Measurements from ENCODE around the gene MIGA1. TPM values are rescaled to one million over a fixed set of nuclear protein-coding genes. Genes with fewer than 3 reads are reported as not detected.

MIGA1 gene
- total and polyA plus RNA-seq, 2 of the 13 experiments (the other 11 are each of a cell fraction or from before 2014, with no cell fraction given) = 3.8 to 6.6 TPM

- Histone ChIP-seq H3K27me3 (ENCODE audit: control insufficient read depth in 1 of 2, insufficient read depth in 2 of 2, low read length in 2 of 2) (no peaks in the 10 kb centered on the region), H2AFZ (ENCODE audit: low read length) (no peak overlapping the region), H3K4me2 (ENCODE audit: low read depth, low read length) (no peak overlapping the region), H3K79me2 (ENCODE audit: insufficient read depth, low read length) (no peaks in the 10 kb centered on the region), H4K20me1 (ENCODE audit: insufficient read depth, low read length) (no peaks in the 10 kb centered on the region), H3K4me3 (replicated peaks in 1 of 3; ENCODE audit: insufficient read depth in 1 of 3, low read depth in 2 of 3, low read length in 3 of 3) (no peak overlapping the region), H3K9ac (ENCODE audit: insufficient read depth, low read depth, low read length) (no peak overlapping the region), H3K27ac (ENCODE audit: extremely low read length, insufficient read depth, low read length) (no peak overlapping the region), H3K4me1 (ENCODE audit: insufficient read depth, low read length) (no peaks in the 10 kb centered on the region), H3K36me3 (replicated peaks in 1 of 2; ENCODE audit: control insufficient read depth in 1 of 2, insufficient read depth in 2 of 2, low read length in 2 of 2) (0 out of 5 replicates have a peak, but pooled peaks cover 0 to 7% of the 10 kb centered on the region in 2 experiments), H3K9me3 (ENCODE audit: low read length) (no peaks in the 10 kb centered on the region)
- in situ Hi-C loops (cut with HindIII; ENCODE audit: extremely low pct_ligation_motif_present, low pct_unique_long_range_greater_than_20kb) = no loop called here
- 96% methylated on average over 2 of the region's 2 CpGs for WGBS (ENCODE audit: low lambda C conversion rate)
- TF ChIP-seq, protein P1, sequence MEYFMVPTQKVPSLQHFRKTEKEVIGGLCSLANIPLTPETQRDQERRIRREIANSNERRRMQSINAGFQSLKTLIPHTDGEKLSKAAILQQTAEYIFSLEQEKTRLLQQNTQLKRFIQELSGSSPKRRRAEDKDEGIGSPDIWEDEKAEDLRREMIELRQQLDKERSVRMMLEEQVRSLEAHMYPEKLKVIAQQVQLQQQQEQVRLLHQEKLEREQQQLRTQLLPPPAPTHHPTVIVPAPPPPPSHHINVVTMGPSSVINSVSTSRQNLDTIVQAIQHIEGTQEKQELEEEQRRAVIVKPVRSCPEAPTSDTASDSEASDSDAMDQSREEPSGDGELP (IDR thresholded peaks at IDR 0.05; ENCODE audit: borderline replicate concordance, low read depth) = no peak
- no peak for TF ChIP-seq NFYC (CRISPR knock-in tag; IDR thresholded peaks at IDR 0.05)
- TF ChIP-seq MAFG (CRISPR knock-in tag; IDR thresholded peaks at IDR 0.05) = no peak
- no peak for TF ChIP-seq FOXM1 (CRISPR knock-in tag; IDR thresholded peaks at IDR 0.05)
- TF ChIP-seq THRA (CRISPR knock-in tag; IDR thresholded peaks at IDR 0.05; ENCODE audit: borderline replicate concordance) = no peak
- no peak for TF ChIP-seq KAT7 (CRISPR knock-in tag; IDR thresholded peaks at IDR 0.05; ENCODE audit: borderline replicate concordance)
- TF ChIP-seq MAFF (IDR thresholded peaks at IDR 0.05; ENCODE audit: low read depth, low read length) = no peak
- TF ChIP-seq SP140L (CRISPR knock-in tag; IDR thresholded peaks at IDR 0.05; ENCODE audit: borderline replicate concordance) = no peak
- TF ChIP-seq MYNN (CRISPR knock-in tag; IDR thresholded peaks at IDR 0.05; ENCODE audit: low read depth) = no peak
- TF ChIP-seq SATB2 (CRISPR knock-in tag; IDR thresholded peaks at IDR 0.05) = no peak
- TF ChIP-seq TCF12 (IDR thresholded peaks at IDR 0.05) = no peak
- TF ChIP-seq TCF12 (CRISPR knock-in tag; IDR thresholded peaks at IDR 0.05) = no peak
- TF ChIP-seq TBL1XR1 (IDR thresholded peaks at IDR 0.05; ENCODE audit: borderline replicate concordance, low read length, partially characterized antibody) = no peak
- no peak for TF ChIP-seq SMARCE1 (IDR thresholded peaks at IDR 0.05; ENCODE audit: borderline replicate concordance)
- TF ChIP-seq NFE2L2 (IDR thresholded peaks at IDR 0.05; ENCODE audit: low read length) = no peak
- no peak for TF ChIP-seq ZNF17 (CRISPR knock-in tag; IDR thresholded peaks at IDR 0.05)
- intact Hi-C loops (cut with micrococcal nuclease; ENCODE audit: unreplicated experiment) = no loop called here
- BruUV-seq (replicated peaks) = no TSS peak
- DNase-seq (ENCODE audit: low spot score) = no peak
- FAIRE-seq = no peak
- CTCF ChIA-PET (ENCODE audit: low intra/inter-chr PET ratio, low total read pairs) = no interaction called here
- no peak for ATAC-seq
- POLR2A ChIA-PET = no interaction called here
Observed at GRCh38 chr1:77859248-77859647, 79.8 kb downstream of the MIGA1 start.

Data from HepG2 (cell line).